PFSK-1 (cell line): ENCODE measurements around the gene NEK11.

ENCODE experiments used
- POLR2AphosphoS5 ChIP-seq: IDR thresholded peaks from 2 replicates; pipeline ENCODE4 v1.6.1; 2012; ENCODE audit warnings: low read depth, mild to moderate bottlenecking, control low read depth, low read length, moderate library complexity
- TAF1 ChIP-seq: IDR thresholded peaks from 2 replicates; pipeline ENCODE4 v1.6.1; 2012; ENCODE audit warnings: low read length, control low read depth, borderline replicate concordance; ENCODE audit not compliant: insufficient read depth

- TF ChIP-seq TAF1: no peak
- TF ChIP-seq POLR2AphosphoS5: no peak
These were observed 361.8 kb downstream of the NEK11 start for GRCh38 chr3:131388490-131388799.
